Thyroid gland (tissue), 4 donors: ENCODE measurements around the gene FANCB.

Source experiments
- POLR2A ChIP-seq, 2 donors: fragments of 450-650 bp; IDR thresholded peaks; one replicate each; pipeline ENCODE4 v1.6.1; 2017; ENCODE audit warnings: antibody characterized with exemption in 2 of 2, mild to moderate bottlenecking in 2 of 2, moderate library complexity in 1 of 2
- TF ChIP-seq, protein P1 (sequence below), 6 experiments: fragments of 200-600 bp in 3 of 6; fragments of 450-650 bp in 3 of 6; sonication (generic) in 3 of 6; IDR thresholded peaks; one replicate each; pipeline ENCODE4 v1.5.1; 2016 to 2019; ENCODE audit warnings: antibody characterized with exemption in 6 of 6, mild to moderate bottlenecking in 2 of 6, inconsistent platforms in 1 of 6, moderate library complexity in 1 of 6

DNA sequence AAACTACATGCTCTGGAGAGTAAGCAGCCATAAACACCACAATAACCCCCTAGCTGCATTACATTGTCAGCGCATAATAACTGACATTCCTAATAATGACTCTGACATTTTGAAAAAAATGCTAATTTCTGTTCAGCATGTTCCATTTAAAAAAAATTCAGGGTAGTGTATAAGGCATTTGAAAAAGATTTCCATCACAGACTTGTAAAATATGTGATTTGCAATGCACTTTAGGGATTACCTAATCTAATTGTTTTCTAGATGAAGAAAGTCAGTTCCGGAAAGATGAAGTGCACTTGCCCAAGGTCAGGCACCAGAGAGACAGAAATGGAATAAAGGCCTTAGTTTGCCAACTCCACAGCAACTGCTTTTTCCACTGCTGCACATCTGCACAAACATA is 55.3 kb downstream of the FANCB start:
- TF ChIP-seq, protein P1, sequence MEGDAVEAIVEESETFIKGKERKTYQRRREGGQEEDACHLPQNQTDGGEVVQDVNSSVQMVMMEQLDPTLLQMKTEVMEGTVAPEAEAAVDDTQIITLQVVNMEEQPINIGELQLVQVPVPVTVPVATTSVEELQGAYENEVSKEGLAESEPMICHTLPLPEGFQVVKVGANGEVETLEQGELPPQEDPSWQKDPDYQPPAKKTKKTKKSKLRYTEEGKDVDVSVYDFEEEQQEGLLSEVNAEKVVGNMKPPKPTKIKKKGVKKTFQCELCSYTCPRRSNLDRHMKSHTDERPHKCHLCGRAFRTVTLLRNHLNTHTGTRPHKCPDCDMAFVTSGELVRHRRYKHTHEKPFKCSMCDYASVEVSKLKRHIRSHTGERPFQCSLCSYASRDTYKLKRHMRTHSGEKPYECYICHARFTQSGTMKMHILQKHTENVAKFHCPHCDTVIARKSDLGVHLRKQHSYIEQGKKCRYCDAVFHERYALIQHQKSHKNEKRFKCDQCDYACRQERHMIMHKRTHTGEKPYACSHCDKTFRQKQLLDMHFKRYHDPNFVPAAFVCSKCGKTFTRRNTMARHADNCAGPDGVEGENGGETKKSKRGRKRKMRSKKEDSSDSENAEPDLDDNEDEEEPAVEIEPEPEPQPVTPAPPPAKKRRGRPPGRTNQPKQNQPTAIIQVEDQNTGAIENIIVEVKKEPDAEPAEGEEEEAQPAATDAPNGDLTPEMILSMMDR (IDR thresholded peaks at IDR 0.05) = no peak
- TF ChIP-seq POLR2A (IDR thresholded peaks at IDR 0.05) = no peak
